Eye (tissue), 1 donor: Measurements from ENCODE around the gene ORM1.

Experiments used
- DNase-seq: peaks from one replicate; pipeline ENCODE4 v3.0.0-alpha.2; 2015

The ORM1 gene

DNA sequence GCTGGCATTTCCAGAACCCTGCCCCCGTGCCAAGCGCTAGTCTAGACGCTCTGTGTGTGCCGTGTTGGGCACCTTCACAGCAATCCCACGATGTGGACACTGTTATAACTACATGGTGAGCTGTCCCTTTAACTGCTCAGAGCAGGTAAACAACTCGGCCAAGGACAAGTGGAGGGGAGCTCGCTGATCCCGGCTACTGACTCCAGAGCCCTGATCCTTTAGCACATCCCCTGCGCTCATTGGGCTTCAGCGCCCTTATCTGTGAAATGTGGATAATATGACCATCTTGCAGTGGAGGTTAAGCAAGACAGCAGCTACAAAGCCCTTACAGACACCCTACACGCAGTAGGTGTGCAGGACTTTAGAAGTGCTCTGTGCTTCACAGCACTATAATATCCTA is 23.2 kb downstream of the ORM1 start:
- no peak for DNase-seq

DNA sequence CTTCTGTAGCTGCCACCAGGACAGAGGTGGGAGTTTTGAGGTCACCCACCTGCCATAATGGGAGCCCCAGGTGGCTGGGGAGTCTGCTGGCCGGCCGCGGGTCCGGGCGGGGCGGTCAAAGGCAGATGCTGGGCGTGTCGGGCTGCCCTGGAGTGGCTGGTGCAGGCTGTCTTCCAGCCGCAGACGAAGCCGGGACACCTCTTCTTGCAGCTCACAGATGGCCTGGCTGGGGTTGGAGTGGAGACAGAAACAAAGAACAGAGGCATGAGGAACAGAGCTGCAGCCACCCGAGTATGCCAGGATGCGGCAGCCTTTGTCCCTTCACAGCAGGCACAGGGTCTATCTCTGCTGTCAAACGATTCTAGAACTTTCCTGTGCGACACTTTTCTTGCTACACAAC is 24.8 kb downstream of the ORM1 start:
- DNase-seq = no peak

DNA sequence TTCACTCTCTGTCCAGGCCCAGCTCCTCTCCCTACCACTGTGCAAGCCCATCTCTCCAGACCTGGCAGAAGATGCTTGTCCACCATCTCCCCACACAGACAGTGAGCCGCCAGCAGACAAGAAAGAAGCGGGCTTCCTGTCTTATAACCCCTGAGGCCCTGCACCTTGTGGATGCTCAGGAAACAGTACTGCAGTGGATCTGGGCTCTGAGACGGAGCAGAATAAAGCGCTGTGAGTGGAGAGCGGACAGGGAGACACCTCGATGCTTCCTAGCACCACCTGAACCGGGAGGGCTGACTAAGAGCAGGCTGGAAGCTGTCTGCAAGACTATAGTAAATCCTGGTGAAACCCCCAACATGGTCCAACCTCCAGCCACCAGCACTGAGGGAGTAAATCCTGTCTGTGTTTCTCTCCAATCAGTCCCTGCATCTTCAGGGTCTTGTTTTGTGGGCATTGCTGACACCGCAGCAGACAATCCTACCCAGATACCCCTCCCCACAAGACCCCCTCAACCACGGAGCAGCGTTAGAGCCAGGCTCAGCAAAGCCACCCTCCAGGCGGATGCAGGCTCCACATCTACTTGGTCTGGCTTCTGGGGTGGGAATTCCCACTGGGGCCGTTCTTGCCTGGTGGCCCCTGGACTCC is 25.5 kb downstream of the ORM1 start:
- DNase-seq = no peak

DNA sequence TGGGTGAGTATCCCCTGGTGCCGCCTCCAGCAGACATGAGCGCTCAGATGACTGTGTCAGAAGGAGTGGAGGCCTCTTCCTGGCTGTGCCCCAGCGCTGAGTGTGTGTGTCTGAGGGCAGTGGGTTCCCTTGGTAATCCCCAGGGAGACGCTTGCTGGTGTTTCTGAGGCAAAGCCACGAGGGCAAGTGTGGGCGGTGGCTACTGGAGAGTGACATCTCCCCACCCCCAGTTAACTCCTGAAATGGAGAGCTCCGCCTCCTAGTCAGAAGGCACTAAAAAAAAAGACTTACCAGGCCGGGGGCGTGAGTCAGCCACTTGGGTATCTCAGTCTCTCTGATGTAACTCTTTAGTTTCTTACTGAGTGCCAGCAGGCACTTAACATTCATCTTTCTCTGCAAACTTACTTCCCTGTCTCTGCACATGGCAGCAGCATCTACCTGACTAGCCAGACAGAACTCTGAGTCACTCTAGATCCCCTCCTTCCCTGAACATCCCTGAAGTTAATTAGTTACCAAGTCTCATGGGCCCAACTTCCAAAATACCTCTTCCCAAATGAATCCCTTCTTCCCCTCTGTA is 26.1 kb downstream of the ORM1 start:
- DNase-seq = peak; percentile 71

DNA sequence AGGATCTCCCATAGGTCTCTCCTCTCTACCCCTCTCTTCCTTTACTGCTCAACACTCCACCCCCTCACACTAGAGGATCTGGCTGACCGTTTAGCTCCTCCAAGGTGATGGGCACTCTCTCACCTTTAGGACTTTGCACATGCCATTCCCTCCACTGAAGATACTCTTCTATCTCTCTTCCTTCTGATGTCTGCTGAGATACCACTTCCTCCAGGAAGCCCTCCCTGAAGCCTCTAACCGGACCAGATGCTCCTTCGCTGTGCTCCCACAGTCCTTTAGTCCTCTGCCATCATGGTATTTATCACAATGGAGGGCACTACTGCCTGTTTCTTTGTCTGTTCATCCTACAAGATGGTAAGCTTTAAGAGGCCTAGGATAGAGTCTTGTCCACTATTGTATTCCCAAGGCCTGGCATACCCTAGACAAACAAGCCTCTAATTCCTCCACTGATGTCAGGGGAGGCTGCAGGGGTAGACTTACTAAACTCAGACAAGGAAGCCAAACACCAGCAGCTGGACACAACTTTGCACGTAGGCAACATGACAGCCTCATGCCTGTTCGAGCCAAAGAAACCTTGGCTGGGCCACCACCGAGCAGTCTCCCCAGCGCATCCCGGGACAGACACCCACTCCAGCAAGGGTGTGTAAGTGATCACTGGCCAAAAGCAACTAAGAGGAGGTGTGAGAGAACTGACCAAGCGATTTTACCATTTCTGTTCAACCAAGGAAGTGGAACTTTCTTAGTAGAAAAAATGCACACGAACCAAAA is 27.0 kb downstream of the ORM1 start:
- no peak for DNase-seq

DNA sequence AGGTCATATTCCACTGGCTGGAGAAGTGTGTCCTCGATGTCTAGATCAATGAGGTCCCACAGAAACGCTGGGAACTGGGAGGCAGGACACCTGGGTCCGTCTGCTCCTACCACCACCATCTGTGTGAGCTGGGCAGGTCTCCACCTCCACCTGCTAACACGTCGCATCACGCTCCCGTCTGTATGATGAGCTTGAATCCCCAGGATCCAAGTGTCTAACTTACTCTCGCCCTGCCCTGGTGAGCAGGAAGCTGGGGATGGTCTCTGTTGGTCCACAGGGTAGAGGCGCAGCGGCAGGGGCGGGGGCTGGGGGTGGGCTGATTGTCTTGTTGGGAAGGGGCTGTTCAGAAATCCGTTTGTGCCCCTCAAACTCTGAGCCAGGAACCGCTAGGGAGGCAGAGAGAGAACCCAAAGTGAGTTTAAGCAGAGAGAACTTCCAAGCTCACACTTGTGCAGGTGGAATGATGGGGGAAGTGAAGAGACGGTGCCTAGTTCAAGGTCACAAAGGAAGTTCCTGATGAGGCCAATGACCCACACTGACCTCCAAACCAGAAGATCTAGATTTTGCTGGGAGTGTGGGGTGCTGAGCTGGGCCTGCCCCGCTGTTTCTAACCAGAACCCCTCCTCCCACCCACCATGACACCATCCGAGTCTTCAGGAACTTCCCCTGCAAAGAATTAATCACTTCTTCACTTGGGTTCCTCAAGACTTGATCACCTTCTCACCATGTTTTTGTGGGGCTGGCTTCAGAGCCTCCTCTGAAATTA is 27.9 kb downstream of the ORM1 start:
- DNase-seq = no peak

DNA sequence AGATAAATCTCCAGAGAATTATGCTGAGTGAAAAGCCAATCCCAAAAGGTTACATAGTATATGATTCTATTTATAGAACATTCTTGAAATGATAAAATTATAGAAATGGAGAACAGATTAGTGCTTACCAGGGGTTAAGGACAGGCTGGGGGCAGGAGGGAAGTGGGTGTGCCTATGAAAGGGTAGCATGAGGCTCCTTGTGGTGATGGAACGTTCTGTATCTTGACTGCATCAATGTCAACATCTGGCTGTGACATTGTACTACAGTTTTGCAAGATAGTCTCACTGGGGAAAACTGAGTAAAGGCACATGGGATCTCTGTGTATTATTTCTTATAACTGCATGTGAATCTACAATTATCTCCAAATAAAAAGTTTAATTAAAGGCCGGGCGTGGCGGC is 29.0 kb downstream of the ORM1 start:
- DNase-seq = no peak

DNA sequence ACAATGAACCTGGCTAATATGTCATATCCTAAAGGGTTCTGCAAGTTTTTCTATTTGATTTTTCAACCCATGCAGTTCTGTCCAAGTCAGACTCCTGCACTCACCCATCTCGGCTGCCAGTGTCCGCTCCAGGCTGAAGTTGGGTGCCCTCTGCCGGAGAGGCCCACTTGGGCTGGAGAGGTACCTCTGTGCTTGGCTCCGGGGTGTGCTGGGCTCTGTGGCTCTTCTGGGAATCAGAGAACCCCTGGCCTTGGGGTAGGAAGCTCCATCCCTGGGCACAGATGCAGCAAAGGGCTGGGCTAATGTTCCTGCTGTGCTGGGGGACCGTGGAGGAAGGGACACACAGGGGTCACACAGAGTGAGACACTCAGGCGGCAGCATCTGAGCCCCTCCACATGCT is 32.9 kb downstream of the ORM1 start:
- no peak for DNase-seq

DNA sequence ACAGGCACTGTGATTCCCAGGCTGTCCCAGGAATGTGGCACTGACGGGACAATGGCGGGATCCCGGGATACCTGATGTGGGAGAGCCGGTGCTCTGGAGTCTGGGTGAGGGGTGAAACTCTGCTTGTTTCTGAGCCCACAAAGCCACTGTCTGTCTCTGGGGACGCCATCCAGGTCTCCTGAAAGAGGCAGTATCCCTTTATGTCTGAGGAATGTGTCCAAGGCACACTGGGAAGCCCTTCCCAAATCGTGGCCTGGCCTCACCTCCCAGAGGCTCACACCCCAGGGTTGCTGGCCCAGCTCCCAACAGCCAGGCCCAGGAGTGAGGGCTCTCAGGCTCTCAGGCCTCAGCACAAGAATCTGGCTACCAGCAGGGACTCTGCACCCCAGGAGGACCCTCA is 33.9 kb downstream of the ORM1 start:
- DNase-seq = no peak

DNA sequence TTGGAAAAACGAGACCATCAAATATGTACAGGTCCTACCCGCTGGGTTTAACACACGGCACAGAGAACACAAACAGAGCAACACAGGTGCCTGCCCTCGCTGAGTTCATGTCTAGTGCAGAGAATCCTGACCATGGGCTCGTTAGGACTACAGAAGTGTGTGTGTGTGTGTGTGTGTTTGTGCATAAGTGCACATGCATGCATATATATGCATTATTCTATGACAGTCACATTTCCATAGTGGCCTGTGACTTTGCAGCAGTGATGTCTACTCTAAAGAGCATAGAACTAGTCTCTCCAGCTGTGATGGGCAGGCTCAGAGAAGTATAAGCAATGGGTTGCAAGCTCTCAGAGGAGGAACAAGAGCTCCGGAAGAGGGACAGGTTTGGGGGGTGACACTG is 34.5 kb downstream of the ORM1 start:
- no peak for DNase-seq

DNA sequence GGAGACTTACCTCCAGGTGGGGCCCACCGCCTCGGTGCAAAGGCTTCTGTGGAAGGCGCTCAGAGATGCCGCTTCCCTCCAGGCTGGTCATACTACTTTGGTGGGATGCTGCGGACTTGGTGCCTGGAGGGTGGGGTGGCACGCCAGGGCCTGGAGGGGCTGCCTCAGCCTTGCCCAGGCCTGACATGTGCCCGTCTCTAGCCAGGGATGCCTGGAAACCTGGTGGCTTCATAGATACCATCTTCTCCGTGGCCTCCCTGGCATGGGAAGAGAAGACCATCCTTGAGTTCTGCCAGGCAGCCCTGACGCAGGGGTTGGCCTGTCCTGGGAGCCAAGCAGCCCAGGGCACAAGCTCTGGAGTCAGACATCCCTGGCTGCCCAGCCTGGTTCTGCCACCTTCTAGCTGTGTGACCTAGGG is 35.0 kb downstream of the ORM1 start:
- DNase-seq = no peak

DNA sequence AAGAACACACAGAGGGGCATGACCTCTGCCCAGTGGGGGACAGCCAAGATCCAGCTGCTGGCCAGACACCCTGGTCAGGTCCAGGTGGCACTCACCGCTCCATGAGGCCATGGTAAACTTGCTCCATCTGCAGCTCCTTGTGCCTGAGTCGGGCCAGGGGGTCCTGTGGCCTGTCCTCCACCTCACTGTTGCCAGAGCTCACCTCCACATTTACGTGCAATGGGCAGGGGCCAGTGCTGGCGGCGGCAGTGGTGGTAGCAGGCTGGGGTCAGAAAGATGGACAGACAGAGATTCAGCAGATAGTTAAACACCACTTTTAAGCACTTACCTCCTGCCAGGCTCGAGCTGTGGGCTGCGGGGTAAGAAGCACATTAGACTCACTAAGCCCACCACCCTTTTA is 36.9 kb downstream of the ORM1 start:
- DNase-seq = no peak

DNA sequence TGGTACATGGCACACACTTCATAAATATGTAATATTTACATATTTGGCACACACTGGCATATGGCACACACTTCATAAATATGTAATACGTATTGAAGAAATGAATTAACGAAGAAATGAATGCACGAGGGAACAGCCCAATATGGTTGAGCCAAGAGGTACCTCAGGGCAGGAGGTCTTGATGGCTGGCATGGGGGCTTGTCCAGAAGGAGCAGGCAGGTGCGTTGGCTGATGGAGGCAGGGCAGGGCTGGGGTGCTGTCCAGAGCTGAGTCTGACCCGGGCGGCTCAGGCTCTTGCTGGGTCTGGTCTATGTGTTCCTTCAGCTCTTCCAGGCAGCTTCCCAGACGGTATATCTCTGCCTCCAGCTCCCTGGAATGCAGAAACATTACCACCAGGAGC is 38.6 kb downstream of the ORM1 start:
- DNase-seq = no peak

DNA sequence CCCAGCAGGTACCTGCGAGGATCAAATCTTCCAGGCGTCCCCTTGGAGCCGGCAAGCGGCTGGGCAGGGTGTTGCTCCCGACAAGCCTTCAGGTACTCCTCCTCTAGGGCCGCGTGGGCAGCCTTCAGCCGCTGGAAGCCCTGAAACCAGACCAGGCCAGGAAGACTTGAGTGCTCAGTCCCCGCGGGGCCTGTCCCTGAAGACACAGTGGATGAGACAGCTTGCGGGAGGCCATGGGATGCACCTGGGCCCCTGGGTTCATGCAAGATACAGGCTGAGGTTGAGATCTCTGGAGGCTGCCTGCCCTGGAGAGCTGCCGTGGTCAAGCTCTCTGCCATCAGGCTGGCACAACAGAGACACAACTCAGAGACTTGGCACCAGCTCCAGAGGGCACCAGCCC is 39.5 kb downstream of the ORM1 start:
- no peak for DNase-seq

DNA sequence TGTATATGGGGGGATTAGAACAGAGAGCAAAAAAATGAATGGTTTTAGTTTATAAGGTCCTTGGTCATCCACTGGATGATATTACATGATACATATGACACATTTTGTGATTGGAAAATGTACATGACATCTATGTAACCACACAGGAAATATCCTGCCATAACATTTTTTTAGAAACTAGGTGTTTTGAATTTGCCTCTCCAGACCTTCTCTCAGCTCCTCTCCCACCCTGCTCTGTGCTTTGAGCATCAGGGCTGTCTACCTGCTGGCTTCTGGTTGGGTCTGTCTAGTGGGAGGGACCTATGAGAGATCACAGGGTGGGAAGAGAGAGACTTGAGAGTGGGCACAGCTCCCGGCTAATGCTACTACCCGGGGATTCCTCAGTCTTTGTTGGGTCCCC is 40.5 kb downstream of the ORM1 start:
- no peak for DNase-seq

DNA sequence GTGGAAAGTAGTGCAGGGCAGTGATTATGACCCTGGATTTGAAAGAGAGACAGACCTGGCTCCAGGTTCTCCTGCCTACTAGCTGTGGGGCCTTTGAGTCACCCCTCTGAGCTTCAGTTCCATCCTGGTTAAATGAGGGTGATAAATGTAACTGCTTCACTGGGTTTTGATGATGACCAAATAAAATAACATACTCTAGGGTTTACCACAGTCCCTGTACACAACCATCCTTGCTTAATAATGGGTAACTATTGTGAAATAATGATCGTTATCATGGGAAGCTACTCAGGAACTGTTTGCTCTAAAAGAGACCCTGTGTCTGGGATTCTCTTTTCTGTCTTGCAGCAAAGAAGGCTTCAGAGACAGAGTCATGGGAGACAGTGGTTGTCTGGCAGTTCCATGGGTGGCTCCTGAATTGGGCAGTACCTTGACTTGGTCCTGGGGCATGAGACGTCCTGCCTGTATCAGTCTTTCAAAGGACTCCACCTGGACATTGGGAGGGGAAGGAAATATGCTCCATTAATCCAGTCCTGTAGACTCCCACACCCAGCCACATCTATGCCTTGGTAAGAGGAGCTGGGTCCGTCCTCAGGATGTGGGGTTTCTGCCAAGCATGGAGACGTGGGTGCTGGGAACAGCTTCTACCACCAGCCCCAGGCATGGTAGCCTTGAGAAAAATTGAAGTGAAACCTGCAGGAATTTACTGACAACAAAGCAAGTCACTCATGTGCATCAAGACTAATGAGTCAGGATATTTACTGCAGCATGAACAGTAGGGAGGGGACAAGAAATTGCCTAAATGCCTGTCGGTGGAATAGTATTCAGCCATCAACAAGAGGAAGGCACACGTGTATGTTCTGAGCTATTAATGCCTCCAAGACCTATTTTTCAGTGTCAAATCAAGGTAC is 41.5 kb downstream of the ORM1 start:
- no peak for DNase-seq

DNA sequence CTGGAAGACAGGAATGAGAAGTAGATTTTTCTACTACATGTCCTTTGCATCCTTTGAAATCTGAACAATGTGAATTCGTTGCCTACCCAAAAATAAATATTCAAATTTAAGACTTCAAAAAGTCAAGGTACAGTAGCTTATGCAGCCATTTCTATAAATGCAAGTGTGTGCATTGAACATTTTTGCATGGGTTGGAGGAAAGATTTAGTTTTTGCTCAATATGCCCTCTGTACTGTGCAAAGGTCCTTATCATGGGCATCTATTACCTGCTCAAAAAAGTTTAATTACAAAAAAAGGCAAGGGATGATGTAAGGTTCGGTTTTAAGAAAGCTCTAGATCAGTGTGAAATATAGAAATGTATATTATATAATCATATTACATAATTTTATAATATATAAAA is 42.3 kb downstream of the ORM1 start:
- no peak for DNase-seq

DNA sequence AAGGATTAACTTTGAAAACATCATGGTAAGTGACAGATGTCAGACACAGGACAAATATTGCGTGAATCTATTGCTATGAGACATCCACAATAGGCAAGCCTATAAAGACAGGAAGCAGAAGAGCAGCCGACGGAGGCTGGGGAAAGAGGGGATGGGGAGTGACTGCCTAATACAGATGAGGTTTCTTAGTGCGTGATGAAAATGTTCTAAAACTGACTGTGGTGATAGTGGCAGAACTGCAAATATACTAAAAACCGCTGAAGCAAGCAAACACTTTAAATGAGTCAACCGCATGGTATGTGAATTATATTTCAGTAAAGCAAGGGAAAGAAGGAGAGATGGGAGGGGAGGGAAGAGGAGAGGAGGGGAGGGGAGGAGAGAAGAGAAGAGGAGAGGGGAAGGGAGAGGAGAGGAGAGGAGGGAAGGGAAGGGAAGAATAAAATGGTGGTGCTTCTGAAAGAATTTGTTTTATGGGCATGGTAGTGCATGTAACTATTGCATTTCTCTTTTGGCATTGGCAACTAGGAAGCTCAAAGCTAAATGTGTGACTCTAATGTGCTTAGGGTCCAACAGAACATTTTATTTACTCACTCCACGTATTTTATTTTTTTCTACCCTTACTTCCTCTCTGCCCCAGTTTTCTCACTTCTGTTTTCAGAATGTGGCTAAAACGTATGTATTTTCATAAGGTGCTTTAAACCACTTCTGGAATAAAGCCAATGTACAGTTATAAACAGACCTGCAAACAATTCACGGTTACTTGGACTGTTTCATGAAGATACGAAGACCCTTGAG is 43.6 kb downstream of the ORM1 start:
- DNase-seq = peak; percentile 27

DNA sequence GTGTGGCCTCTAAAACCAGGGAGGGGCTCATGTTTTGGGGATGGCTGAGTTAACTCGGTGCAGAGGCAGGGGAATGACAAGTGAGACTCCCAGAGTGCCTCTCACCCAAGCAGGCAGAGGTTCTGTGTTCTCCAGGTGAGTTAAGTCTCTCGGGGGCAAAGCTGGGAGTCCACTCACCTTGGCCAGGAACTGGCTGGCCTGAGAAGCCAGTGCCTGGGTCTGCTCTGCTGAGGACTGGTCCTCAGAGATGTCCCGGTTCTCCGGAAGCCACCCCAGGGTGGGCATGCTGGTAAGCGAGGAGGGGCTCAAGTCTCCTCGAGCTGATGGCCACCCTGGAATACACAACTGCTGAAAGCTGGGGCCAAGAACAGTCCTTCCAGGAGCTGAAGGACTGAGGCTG is 44.5 kb downstream of the ORM1 start:
- no peak for DNase-seq

DNA sequence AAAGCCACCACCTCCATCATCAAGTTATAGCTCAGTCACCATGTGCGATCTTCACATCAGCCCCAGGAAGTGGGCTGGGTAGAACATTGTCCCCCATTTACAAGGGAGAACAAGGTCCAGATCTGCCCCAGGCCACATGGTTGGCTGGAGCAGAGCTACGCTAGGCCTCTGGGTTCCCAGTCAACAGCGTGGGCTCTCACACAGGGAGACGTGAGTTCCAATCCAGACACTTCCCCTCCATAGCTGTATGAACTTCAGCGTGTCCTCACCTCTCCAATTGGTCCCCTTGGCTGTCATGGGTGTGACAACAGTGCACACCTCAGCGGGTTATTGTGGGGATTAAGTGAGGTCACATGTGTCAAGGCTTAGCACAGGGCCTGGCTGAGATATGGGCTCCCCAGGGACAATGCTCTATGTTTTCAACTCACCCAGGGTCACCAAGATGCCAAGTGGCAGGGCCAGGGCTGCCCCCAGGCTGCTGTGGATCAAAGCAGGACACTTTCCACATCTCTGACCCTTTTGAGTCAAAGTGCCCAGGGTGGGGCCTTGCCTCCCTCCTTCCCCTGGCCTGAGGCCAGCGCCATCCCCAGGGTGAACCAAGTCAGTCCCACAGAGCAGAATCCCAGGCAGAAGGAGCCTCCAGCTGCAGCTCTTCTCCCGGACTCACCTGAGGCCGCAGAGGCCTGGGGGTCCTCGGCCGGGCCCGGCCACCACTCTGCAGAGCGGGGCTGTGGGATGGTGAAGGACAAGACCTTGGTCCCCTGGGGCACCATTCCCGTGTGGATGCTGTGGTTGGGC is 45.1 kb downstream of the ORM1 start:
- DNase-seq = no peak
